HepG2 (cell line): ENCODE results near the gene OTUB2. TPM values are rescaled to one million over a fixed set of nuclear protein-coding genes. Genes with fewer than 3 reads are reported as not detected.

Experiments used
- DMAP1 ChIP-seq: IDR thresholded peaks from 2 replicates; pipeline ENCODE4 v1.6.1; 2016
- GATAD1 ChIP-seq: IDR thresholded peaks from 2 replicates; pipeline ENCODE4 v1.6.1; 2016; ENCODE audit warnings: missing genetic modification reagents, missing compliant biosample characterization
- MLLT10 ChIP-seq: sonication (generic); formaldehyde crosslinking; IDR thresholded peaks from 2 replicates; pipeline ENCODE4 v1.4.0; 2020; ENCODE audit warnings: missing genetic modification reagents
- NCOA1 ChIP-seq: sonication (generic); formaldehyde crosslinking; IDR thresholded peaks from 2 replicates; pipeline ENCODE4 v1.9.0; 2021; ENCODE audit warnings: missing genetic modification reagents
- PAWR ChIP-seq: sonication (generic); formaldehyde crosslinking; IDR thresholded peaks from 2 replicates; pipeline ENCODE4 v1.4.0; 2020; ENCODE audit warnings: missing genetic modification reagents, mild to moderate bottlenecking, borderline replicate concordance
- THAP9 ChIP-seq: sonication (generic); formaldehyde crosslinking; IDR thresholded peaks from 2 replicates; pipeline ENCODE4; 2020; ENCODE audit warnings: missing genetic modification reagents, mild to moderate bottlenecking, borderline replicate concordance
- TRIM22 ChIP-seq: fragments of 450-650 bp; IDR thresholded peaks from 2 replicates; pipeline ENCODE4 v1.6.1; 2017
- ZFP1 ChIP-seq: IDR thresholded peaks from 2 replicates; pipeline ENCODE4 v1.6.1; 2016
- ZNF274 ChIP-seq: sonication (generic); formaldehyde crosslinking; IDR thresholded peaks from 2 replicates; pipeline ENCODE4 v1.5.1; 2020; ENCODE audit warnings: mild to moderate bottlenecking, missing genetic modification reagents
- ZNF414 ChIP-seq: sonication (generic); formaldehyde crosslinking; IDR thresholded peaks from 2 replicates; pipeline ENCODE4 v1.5.0; 2020; ENCODE audit warnings: missing genetic modification reagents
- ZNF614 ChIP-seq: IDR thresholded peaks from 2 replicates; pipeline ENCODE4 v1.6.1; 2018; ENCODE audit warnings: missing biosample characterization, missing genetic modification reagents, inconsistent platforms, borderline replicate concordance
- ZNF644 ChIP-seq: IDR thresholded peaks from 2 replicates; pipeline ENCODE4 v1.6.1; 2016; ENCODE audit warnings: low read depth
- polyA plus RNA-seq, 8 experiments: library from polyadenylated mRNA; depleted of rRNA in 3 of 8; stranded (reverse) in 7 of 8; unstranded in 1 of 8; fragments of >200 nt; fragmentation: Illumina TruSeq in 4 of 8; extraction: Trizol in 4 of 8; gene quantifications; 2 replicates each; pipeline versions ENCODE4 v1.2.1 to v1.2.3, GENCODE V29; 2011 to 2016; ENCODE audit warnings: low read depth in 4 of 8, missing spikeins in 1 of 8, mixed read lengths in 1 of 8; ENCODE audit not compliant: insufficient read depth in 1 of 8
- total RNA-seq, 5 experiments: library from RNA; depleted of rRNA; stranded (reverse); fragments of >200 nt; fragmentation: Illumina TruSeq; extraction: Trizol; gene quantifications; 2 replicates each; pipeline ENCODE4 v1.2.3, GENCODE V29; 2016; ENCODE audit warnings: low read depth in 1 of 5

OTUB2 gene
- total and polyA plus RNA-seq, 2 of the 13 experiments (the other 11 are each of a cell fraction or from before 2014, with no cell fraction given), result 2.2 to 2.4 TPM

- no peak for TF ChIP-seq TRIM22
- TF ChIP-seq GATAD1 (CRISPR knock-in tag), result 0 out of 2 replicates have a peak, but pooled peaks have one; percentile 14
- TF ChIP-seq ZNF414 (CRISPR knock-in tag), result no peak
- TF ChIP-seq ZNF274 (CRISPR knock-in tag), result no peak
- TF ChIP-seq THAP9 (CRISPR knock-in tag), result no peak
- TF ChIP-seq DMAP1 (CRISPR knock-in tag), result no peak
- no peak for TF ChIP-seq ZNF614 (CRISPR knock-in tag)
- TF ChIP-seq NCOA1 (CRISPR knock-in tag), result no peak
- no peak for TF ChIP-seq MLLT10 (CRISPR knock-in tag)
- no peak for TF ChIP-seq ZNF644 (CRISPR knock-in tag)
- no peak for TF ChIP-seq ZFP1 (CRISPR knock-in tag)
- no peak for TF ChIP-seq PAWR (CRISPR knock-in tag)
Observed at GRCh38 chr14:94001501-94002396, 24.4 kb upstream of the OTUB2 start (continued).
